ENCODE measurements around the gene MADD. TPM values are rescaled to one million over a fixed set of nuclear protein-coding genes. Genes with fewer than 3 reads are reported as not detected.
A peak's percentile ranks its signal among the peaks of the same experiment; 100 is the strongest.
"Not testable (repeated sequence)": the region's sequence is repeated elsewhere in the genome, so short reads cannot be mapped to it uniquely, and the experiment has no call there.

MADD gene
- total RNA-seq, 2 experiments from 2014 or later, result 96.3 to 98.4 TPM

DNA sequence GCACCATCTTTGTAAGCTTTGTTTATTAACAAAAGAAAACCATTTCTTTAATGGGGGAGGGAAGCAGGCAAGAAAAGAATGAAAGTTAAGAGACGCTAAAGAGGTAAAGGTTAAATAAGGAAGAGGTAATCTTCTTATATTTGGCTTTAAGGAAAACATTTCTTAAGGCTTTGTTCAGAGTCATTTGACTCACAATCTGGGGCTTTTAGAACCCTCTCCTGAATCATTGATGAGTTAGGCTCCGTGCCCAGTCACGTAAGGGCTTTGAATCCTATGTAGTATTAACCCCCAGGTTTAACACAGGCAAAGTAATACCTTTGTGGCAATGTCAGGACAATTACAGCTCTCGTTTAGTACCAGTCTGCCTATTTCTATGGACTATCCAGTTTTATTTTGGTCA, 26.1 kb downstream of the MADD start:
- DNase-seq (no peak), ATAC-seq (no peak)
- H3K4me3 Mint-ChIP-seq, result no peak overlapping the region
- H3K27ac Mint-ChIP-seq, result no peak overlapping the region
- CTCF ChIA-PET, result no interaction called here
- H3K36me3 Mint-ChIP-seq (ENCODE audit: low read depth), result peaks cover 73% of the 10 kb centered on the region
- no peaks in the 10 kb centered on the region for H3K9me3 Mint-ChIP-seq (ENCODE audit: insufficient read depth)
- POLR2A ChIA-PET, result interaction anchor here (0.7 to 1.2 kb wide), 2 partner anchors 12 to 54 kb away, joined by 3 read pairs; no protein-coding TSS in a partner anchor
- no peaks in the 10 kb centered on the region for H3K27me3 Mint-ChIP-seq (ENCODE audit: low read depth)
- peaks cover 2% of the 10 kb centered on the region for H3K4me1 Mint-ChIP-seq (ENCODE audit: low read depth)

GRCh38 chr11:47299078-47299477, 29.1 kb downstream of the MADD start:
- CTCF ChIA-PET, result no interaction called here
- H3K27me3 Mint-ChIP-seq (ENCODE audit: low read depth), result no peaks in the 10 kb centered on the region
- peaks cover 8% of the 10 kb centered on the region for H3K4me1 Mint-ChIP-seq (ENCODE audit: low read depth)
- H3K36me3 Mint-ChIP-seq (ENCODE audit: low read depth), result peaks cover 79% of the 10 kb centered on the region
- H3K27ac Mint-ChIP-seq, result peak overlapping the region; percentile 45
- H3K9me3 Mint-ChIP-seq (ENCODE audit: insufficient read depth), result no peaks in the 10 kb centered on the region
- no peak overlapping the region for H3K4me3 Mint-ChIP-seq
- ATAC-seq (no peak), DNase-seq (no peak)
- POLR2A ChIA-PET, result interaction anchor here (0.6 kb wide), 1 partner anchor 528 kb away, joined by 3 read pairs; no protein-coding TSS in a partner anchor

GRCh38 chr11:47302853-47303252, 32.9 kb downstream of the MADD start:
- H3K27me3 Mint-ChIP-seq (ENCODE audit: low read depth), result no peaks in the 10 kb centered on the region
- CTCF ChIA-PET, result interaction anchor here (1.5 kb wide), 1 partner anchor 44 kb away, joined by 6 read pairs; no protein-coding TSS in a partner anchor
- H3K27ac Mint-ChIP-seq, result peak overlapping the region; percentile 9
- H3K4me3 Mint-ChIP-seq, result no peak overlapping the region
- peaks cover 76% of the 10 kb centered on the region for H3K36me3 Mint-ChIP-seq (ENCODE audit: low read depth)
- H3K9me3 Mint-ChIP-seq (ENCODE audit: insufficient read depth), result no peaks in the 10 kb centered on the region
- POLR2A ChIA-PET, result no interaction called here
- DNase-seq, result no peak
- peaks cover 8% of the 10 kb centered on the region for H3K4me1 Mint-ChIP-seq (ENCODE audit: low read depth)
- no peak for ATAC-seq

DNA sequence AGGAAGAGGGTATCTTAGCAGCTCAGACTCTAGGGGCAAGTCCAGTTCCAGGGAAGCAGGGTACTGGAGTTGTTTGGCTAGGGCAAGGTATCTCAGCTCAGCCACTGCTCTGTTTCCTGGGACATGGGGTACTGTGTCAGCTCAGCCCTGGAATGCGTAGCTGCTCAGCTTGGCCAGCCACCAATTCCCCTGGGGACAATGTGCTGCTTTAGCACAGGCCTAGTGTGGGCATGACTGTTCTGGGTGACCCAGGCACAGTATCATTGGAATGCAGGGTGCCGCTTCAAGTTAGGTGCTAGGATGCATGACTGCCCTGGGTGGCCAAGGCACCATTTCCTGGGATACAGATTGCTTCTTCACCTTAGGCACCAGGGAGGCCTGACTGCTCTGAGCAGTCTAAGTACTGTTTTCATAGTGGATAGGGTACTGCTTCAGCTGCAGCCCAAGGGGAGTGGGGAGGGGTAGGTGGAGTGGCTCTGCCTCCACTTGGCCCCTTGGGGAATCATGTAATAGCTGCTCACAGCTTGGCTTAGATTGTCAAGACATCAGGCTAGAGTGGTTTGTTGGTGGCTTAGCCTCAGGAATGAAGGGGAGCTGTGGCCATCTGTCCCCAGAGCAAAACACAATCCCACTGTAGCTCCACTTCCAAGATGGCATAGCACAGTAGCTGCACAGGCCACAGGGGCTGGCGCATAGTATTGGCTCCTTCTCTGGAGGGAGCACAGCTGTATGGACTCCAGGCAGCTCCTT, 36.0 kb downstream of the MADD start:
- Mint-ChIP-seq H3K27ac (no peak overlapping the region), H3K9me3 (ENCODE audit: insufficient read depth) (no peaks in the 10 kb centered on the region), H3K4me1 (ENCODE audit: low read depth) (peaks cover 7% of the 10 kb centered on the region), H3K4me3 (no peak overlapping the region), H3K36me3 (ENCODE audit: low read depth) (peaks cover 72% of the 10 kb centered on the region), H3K27me3 (ENCODE audit: low read depth) (no peaks in the 10 kb centered on the region)
- POLR2A ChIA-PET, result interaction anchor here (0.7 to 1.6 kb wide), 2 partner anchors 8 to 33 kb away, joined by 3 read pairs; no protein-coding TSS in a partner anchor
- CTCF ChIA-PET, result interaction anchor here (1.4 kb wide), 1 partner anchor 68 kb away, joined by 4 read pairs; no protein-coding TSS in a partner anchor
- ATAC-seq (no peak), DNase-seq (no peak)

- Mint-ChIP-seq H3K27me3 (ENCODE audit: low read depth) (no peaks in the 10 kb centered on the region), H3K4me3 (no peak overlapping the region), H3K4me1 (ENCODE audit: low read depth) (peaks cover 4% of the 10 kb centered on the region), H3K9me3 (ENCODE audit: insufficient read depth) (no peaks in the 10 kb centered on the region), H3K27ac (no peak overlapping the region), H3K36me3 (ENCODE audit: low read depth) (peaks cover 72% of the 10 kb centered on the region)
- ChIA-PET CTCF (no interaction called here), POLR2A (no interaction called here)
- no peak for ATAC-seq
- no peak for DNase-seq
Measured at GRCh38 chr11:47306484-47306844, 36.5 kb downstream of the MADD start.

- DNase-seq (no peak), ATAC-seq (no peak)
- peaks cover 64% of the 10 kb centered on the region for H3K36me3 Mint-ChIP-seq (ENCODE audit: low read depth)
- no peak overlapping the region for H3K4me3 Mint-ChIP-seq
- H3K27ac Mint-ChIP-seq, result no peak overlapping the region
- no peaks in the 10 kb centered on the region for H3K27me3 Mint-ChIP-seq (ENCODE audit: low read depth)
- POLR2A ChIA-PET, result no interaction called here
- H3K4me1 Mint-ChIP-seq (ENCODE audit: low read depth), result no peaks in the 10 kb centered on the region
- CTCF ChIA-PET, result interaction anchor here (1.4 kb wide), 1 partner anchor 49 kb away, joined by 3 read pairs; no protein-coding TSS in a partner anchor
- H3K9me3 Mint-ChIP-seq (ENCODE audit: insufficient read depth), result no peaks in the 10 kb centered on the region
Measured at GRCh38 chr11:47308050-47308823, 38.3 kb downstream of the MADD start.

GRCh38 chr11:47314992-47315391, 45.1 kb downstream of the MADD start:
- POLR2A ChIA-PET, result interaction anchor here (0.6 to 1.0 kb wide), 2 partner anchors 63 to 85 kb away, joined by 3 read pairs; no protein-coding TSS in a partner anchor
- CTCF ChIA-PET, result interaction anchor here (1.1 kb wide), 1 partner anchor 23 kb away, joined by 3 read pairs; no protein-coding TSS in a partner anchor

GRCh38 chr11:47316501-47316900, 46.6 kb downstream of the MADD start:
- CTCF ChIA-PET; H3K27me3 Mint-ChIP-seq (ENCODE audit: low read depth); H3K4me3 Mint-ChIP-seq; DNase-seq; H3K27ac Mint-ChIP-seq; ATAC-seq; POLR2A ChIA-PET; H3K4me1 Mint-ChIP-seq (ENCODE audit: low read depth); H3K9me3 Mint-ChIP-seq (ENCODE audit: insufficient read depth): not testable (repeated sequence)
- peaks cover 49% of the 10 kb centered on the region for H3K36me3 Mint-ChIP-seq (ENCODE audit: low read depth)

More at GRCh38 chr11:47314992-47315391, 45.1 kb downstream of the MADD start:
- no peaks in the 10 kb centered on the region for H3K9me3 Mint-ChIP-seq (ENCODE audit: insufficient read depth)
- no peaks in the 10 kb centered on the region for H3K27me3 Mint-ChIP-seq (ENCODE audit: low read depth)
- no peak overlapping the region for H3K4me3 Mint-ChIP-seq
- ATAC-seq, result no peak
- H3K36me3 Mint-ChIP-seq (ENCODE audit: low read depth), result peaks cover 53% of the 10 kb centered on the region
- H3K4me1 Mint-ChIP-seq (ENCODE audit: low read depth), result peaks cover 2% of the 10 kb centered on the region
- H3K27ac Mint-ChIP-seq, result no peak overlapping the region
- no peak for DNase-seq

- Mint-ChIP-seq H3K27me3 (ENCODE audit: low read depth) (no peaks in the 10 kb centered on the region), H3K27ac (no peak overlapping the region), H3K9me3 (ENCODE audit: insufficient read depth) (no peaks in the 10 kb centered on the region), H3K4me1 (ENCODE audit: low read depth) (peaks cover 2% of the 10 kb centered on the region), H3K4me3 (no peak overlapping the region), H3K36me3 (ENCODE audit: low read depth) (peaks cover 51% of the 10 kb centered on the region)
- POLR2A ChIA-PET, result no interaction called here
- CTCF ChIA-PET, result no interaction called here
- ATAC-seq, result no peak
- no peak for DNase-seq
Measured at GRCh38 chr11:47317064-47317828, 47.3 kb downstream of the MADD start.

- H3K27ac Mint-ChIP-seq, result no peak overlapping the region
- DNase-seq, result no peak
- ChIA-PET CTCF (no interaction called here), POLR2A (no interaction called here)
- no peak for ATAC-seq
- peaks cover 2% of the 10 kb centered on the region for H3K4me1 Mint-ChIP-seq (ENCODE audit: low read depth)
- H3K27me3 Mint-ChIP-seq (ENCODE audit: low read depth), result no peaks in the 10 kb centered on the region
- H3K36me3 Mint-ChIP-seq (ENCODE audit: low read depth), result peaks cover 49% of the 10 kb centered on the region
- no peaks in the 10 kb centered on the region for H3K9me3 Mint-ChIP-seq (ENCODE audit: insufficient read depth)
- H3K4me3 Mint-ChIP-seq, result no peak overlapping the region
Measured at GRCh38 chr11:47318166-47318565, 48.2 kb downstream of the MADD start.

- Mint-ChIP-seq H3K27me3 (ENCODE audit: low read depth) (no peaks in the 10 kb centered on the region), H3K4me1 (ENCODE audit: low read depth) (no peaks in the 10 kb centered on the region), H3K4me3 (no peak overlapping the region), H3K9me3 (ENCODE audit: insufficient read depth) (no peaks in the 10 kb centered on the region), H3K27ac (no peak overlapping the region), H3K36me3 (ENCODE audit: low read depth) (peaks cover 48% of the 10 kb centered on the region)
- CTCF ChIA-PET, result no interaction called here
- no peak for ATAC-seq
- POLR2A ChIA-PET, result no interaction called here
- no peak for DNase-seq
Measured at GRCh38 chr11:47324520-47324919, 54.6 kb downstream of the MADD start.

Measured in activated CD8-positive, alpha-beta T cell treated with anti-CD3 and anti-CD28 coated beads, Interleukin-2, amount 10 ng/mL, durations not matched to agents 7 days and 5 days (primary cell).